ENCODE measurements around the gene PARVB.

DNA sequence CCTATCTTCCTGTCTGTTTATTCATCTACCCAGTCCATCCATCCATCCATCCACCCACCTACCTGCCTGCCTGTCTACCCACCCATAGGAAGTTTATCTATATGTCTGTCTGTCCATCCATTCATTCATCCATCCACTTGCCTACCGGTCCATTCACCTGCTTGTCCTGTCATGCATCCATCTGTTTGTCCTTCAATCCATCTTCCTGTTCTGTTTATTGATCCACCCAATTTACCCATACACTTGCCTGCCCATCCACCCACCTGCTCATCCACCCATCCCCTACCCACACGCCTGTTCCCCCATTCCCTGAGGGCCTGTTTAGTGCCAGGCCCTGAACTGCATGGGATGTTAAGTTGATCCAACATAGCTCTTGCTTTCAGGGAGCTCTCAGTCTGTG lies 175.1 kb downstream of the PARVB start:
- no peak for TF ChIP-seq POLR2A (IDR thresholded peaks at IDR 0.05)
- TF ChIP-seq, protein P1, sequence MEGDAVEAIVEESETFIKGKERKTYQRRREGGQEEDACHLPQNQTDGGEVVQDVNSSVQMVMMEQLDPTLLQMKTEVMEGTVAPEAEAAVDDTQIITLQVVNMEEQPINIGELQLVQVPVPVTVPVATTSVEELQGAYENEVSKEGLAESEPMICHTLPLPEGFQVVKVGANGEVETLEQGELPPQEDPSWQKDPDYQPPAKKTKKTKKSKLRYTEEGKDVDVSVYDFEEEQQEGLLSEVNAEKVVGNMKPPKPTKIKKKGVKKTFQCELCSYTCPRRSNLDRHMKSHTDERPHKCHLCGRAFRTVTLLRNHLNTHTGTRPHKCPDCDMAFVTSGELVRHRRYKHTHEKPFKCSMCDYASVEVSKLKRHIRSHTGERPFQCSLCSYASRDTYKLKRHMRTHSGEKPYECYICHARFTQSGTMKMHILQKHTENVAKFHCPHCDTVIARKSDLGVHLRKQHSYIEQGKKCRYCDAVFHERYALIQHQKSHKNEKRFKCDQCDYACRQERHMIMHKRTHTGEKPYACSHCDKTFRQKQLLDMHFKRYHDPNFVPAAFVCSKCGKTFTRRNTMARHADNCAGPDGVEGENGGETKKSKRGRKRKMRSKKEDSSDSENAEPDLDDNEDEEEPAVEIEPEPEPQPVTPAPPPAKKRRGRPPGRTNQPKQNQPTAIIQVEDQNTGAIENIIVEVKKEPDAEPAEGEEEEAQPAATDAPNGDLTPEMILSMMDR (IDR thresholded peaks at IDR 0.05): no peak

All from uterus (tissue), 2 donors.